ENCODE data around the gene IFNA8. TPM values are rescaled to one million over a fixed set of nuclear protein-coding genes. Genes with fewer than 3 reads are reported as not detected.

Gene IFNA8
- total RNA-seq (2022; extraction: Qiagen RNA extraction; ENCODE audit: low read depth) = not detected in 5 replicates

GRCh38 chr9:21408817-21409216, at the start of gene IFNA8:
TSS of gene IFNA8 (plus strand) at chr9:21409117. CDS start at chr9:21409177, 60 bp downstream.

DNA sequence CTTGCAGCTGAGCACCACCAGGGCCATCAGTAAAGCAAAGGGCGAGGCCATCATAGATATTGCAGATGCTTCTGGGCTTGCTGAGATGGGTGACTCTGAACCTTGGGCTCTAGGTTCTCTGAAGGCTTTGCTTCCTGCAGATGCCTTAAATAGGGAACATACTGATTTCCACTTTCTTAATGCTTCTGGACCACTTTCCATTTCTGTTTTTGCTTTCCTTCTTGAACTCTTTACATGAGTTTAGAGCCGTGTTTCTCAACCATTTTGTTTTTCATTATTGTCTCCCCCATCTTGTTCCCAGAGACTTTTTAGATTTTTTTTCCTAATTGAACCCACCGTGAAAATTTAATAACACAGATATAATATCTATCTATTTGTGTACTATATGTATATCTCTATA, 41.0 kb upstream of the IFNA8 start, which contains the start of gene IFNA13:
TSS of gene IFNA13 (minus strand) at position 101 of the 400 bp plus-strand sequence. CDS start at position 54, 47 bp downstream.

GRCh38 chr9:21385131-21385670, 23.7 kb upstream of the IFNA8 start, which contains the start of gene IFNA2:
TSS of gene IFNA2 (minus strand) at chr9:21385398. CDS start at chr9:21385329, 69 bp downstream.

GRCh38 chr9:21440139-21440538, 31.2 kb downstream of the IFNA8 start, which contains the start of gene IFNA1:
TSS of gene IFNA1 (plus strand) at chr9:21440439. CDS start at chr9:21440508, 69 bp downstream.

Other genes with a start within 250 kb of the IFNA8 start
- gene IFNA21, start 242.5 kb upstream of the IFNA8 start, total RNA-seq (2022; extraction: Qiagen RNA extraction; ENCODE audit: low read depth) = not detected in 5 replicates
- not detected in 5 replicates for gene IFNA4, start 221.5 kb upstream of the IFNA8 start, total RNA-seq (2022; extraction: Qiagen RNA extraction; ENCODE audit: low read depth)
- not detected in 5 replicates for gene IFNA7, start 206.9 kb upstream of the IFNA8 start, total RNA-seq (2022; extraction: Qiagen RNA extraction; ENCODE audit: low read depth)
- not detected in 5 replicates for gene IFNA10, start 202.0 kb upstream of the IFNA8 start, total RNA-seq (2022; extraction: Qiagen RNA extraction; ENCODE audit: low read depth)
- gene IFNA16, start 191.8 kb upstream of the IFNA8 start, total RNA-seq (2022; extraction: Qiagen RNA extraction; ENCODE audit: low read depth) = not detected in 5 replicates
- gene IFNA17, start 180.9 kb upstream of the IFNA8 start, total RNA-seq (2022; extraction: Qiagen RNA extraction; ENCODE audit: low read depth) = not detected in 5 replicates
- not detected in 5 replicates for gene IFNA14, start 169.1 kb upstream of the IFNA8 start, total RNA-seq (2022; extraction: Qiagen RNA extraction; ENCODE audit: low read depth)
- not detected in 5 replicates for gene IFNA5, start 103.8 kb upstream of the IFNA8 start, total RNA-seq (2022; extraction: Qiagen RNA extraction; ENCODE audit: low read depth)
- gene KLHL9, start 73.7 kb upstream of the IFNA8 start, total RNA-seq (2022; extraction: Qiagen RNA extraction; ENCODE audit: low read depth) = 9.0 to 18.8 TPM (median 17.2 TPM) in 5 replicates
- gene IFNA6, start 58.2 kb upstream of the IFNA8 start, total RNA-seq (2022; extraction: Qiagen RNA extraction; ENCODE audit: low read depth) = not detected in 5 replicates
- gene IFNA13, start 41.1 kb upstream of the IFNA8 start, total RNA-seq (2022; extraction: Qiagen RNA extraction; ENCODE audit: low read depth) = not detected in 5 replicates
- gene IFNA2, start 23.7 kb upstream of the IFNA8 start, total RNA-seq (2022; extraction: Qiagen RNA extraction; ENCODE audit: low read depth) = not detected in 5 replicates
- gene IFNA1, start 31.3 kb downstream of the IFNA8 start, total RNA-seq (2022; extraction: Qiagen RNA extraction; ENCODE audit: low read depth) = not detected in 5 replicates
- 0.86 to 2.3 TPM (median 1.4 TPM) in 5 replicates for gene IFNE, start 73.2 kb downstream of the IFNA8 start, total RNA-seq (2022; extraction: Qiagen RNA extraction; ENCODE audit: low read depth)